22Rv1 (cell line): ENCODE results near the gene PRDM15.

ENCODE experiments used
- H3K27ac ChIP-seq: fragments of 450-650 bp; 2 replicates; pipeline ENCODE4 v1.5.1; 2017
- ZFX ChIP-seq: fragments of 450-650 bp; IDR thresholded peaks from 2 replicates; pipeline ENCODE4 v1.6.1; 2017; ENCODE audit warnings: antibody characterized with exemption, borderline replicate concordance
- TF ChIP-seq, protein P1 (sequence below): fragments of 450-650 bp; IDR thresholded peaks from 2 replicates; pipeline ENCODE4 v1.5.1; 2017; ENCODE audit warnings: mild to moderate bottlenecking

Gene PRDM15

DNA sequence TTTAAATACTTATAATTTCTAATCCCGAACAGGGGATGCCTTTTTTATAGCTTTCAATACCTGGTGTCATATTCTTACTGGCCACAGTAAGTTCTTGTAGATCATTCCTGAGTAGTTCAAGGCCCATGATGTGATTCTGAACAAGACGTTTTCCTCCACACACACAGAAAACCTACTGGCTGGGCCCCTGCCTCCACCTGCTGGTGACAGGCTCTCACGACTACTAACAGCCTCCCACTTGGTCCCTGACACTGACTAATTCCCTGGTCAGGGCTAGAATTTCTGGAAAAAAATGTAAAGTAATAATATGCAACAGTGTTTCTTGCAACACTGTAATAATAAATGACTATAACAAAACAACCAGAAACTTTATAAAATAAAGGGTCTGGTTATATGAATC is 61.9 kb downstream of the PRDM15 start:
- no peak overlapping the region for H3K27ac ChIP-seq
- TF ChIP-seq, protein P1, sequence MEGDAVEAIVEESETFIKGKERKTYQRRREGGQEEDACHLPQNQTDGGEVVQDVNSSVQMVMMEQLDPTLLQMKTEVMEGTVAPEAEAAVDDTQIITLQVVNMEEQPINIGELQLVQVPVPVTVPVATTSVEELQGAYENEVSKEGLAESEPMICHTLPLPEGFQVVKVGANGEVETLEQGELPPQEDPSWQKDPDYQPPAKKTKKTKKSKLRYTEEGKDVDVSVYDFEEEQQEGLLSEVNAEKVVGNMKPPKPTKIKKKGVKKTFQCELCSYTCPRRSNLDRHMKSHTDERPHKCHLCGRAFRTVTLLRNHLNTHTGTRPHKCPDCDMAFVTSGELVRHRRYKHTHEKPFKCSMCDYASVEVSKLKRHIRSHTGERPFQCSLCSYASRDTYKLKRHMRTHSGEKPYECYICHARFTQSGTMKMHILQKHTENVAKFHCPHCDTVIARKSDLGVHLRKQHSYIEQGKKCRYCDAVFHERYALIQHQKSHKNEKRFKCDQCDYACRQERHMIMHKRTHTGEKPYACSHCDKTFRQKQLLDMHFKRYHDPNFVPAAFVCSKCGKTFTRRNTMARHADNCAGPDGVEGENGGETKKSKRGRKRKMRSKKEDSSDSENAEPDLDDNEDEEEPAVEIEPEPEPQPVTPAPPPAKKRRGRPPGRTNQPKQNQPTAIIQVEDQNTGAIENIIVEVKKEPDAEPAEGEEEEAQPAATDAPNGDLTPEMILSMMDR, result peak; percentile 67
- TF ChIP-seq ZFX, result no peak

- TF ChIP-seq, protein P1, result peak; percentile 24
- no peak for TF ChIP-seq ZFX
- no peak overlapping the region for H3K27ac ChIP-seq
Observed at GRCh38 chr21:41816583-41817165, 62.5 kb downstream of the PRDM15 start.

- TF ChIP-seq, protein P1, result no peak
- no peak for TF ChIP-seq ZFX
- no peak overlapping the region for H3K27ac ChIP-seq
Observed at GRCh38 chr21:41815652-41816582, 63.2 kb downstream of the PRDM15 start.

- TF ChIP-seq ZFX, result no peak
- TF ChIP-seq, protein P1, result no peak
- H3K27ac ChIP-seq, result no peak overlapping the region
Observed at GRCh38 chr21:41813226-41813625, 65.9 kb downstream of the PRDM15 start.

GRCh38 chr21:41812679-41813078 is 66.5 kb downstream of the PRDM15 start:
- no peak overlapping the region for H3K27ac ChIP-seq
- TF ChIP-seq, protein P1, result no peak

DNA sequence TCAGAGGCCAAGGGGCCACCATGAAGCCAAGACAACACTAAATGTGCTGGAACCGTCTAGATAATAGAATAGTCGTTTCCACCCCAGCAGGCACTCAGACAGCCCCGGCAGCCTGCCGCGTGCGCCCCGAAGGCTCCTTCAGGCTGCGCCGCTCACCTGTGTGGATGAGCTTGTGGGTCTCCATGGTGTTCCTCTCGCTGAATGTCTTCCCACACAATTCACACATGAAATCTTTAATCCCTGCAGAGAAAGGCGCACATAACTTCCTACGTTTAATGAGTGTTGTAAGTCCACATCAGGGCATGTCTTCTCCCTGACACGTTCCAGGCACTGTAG is 68.6 kb downstream of the PRDM15 start:
- TF ChIP-seq, protein P1, result no peak
- no peak for TF ChIP-seq ZFX
- no peak overlapping the region for H3K27ac ChIP-seq

GRCh38 chr21:41809891-41810596 is 69.1 kb downstream of the PRDM15 start:
- no peak overlapping the region for H3K27ac ChIP-seq
- no peak for TF ChIP-seq ZFX
- TF ChIP-seq, protein P1, result no peak
